Ammon's horn (tissue), 1 donor: ENCODE measurements around the gene DSP.

Source experiments
- DNase-seq: peaks from one replicate; pipeline ENCODE4 v3.0.0-alpha.2; 2016; ENCODE audit warnings: low spot score

DSP gene

GRCh38 chr6:7591770-7592169 lies 50.3 kb downstream of the DSP start:
- DNase-seq: no peak

- no peak for DNase-seq
These were observed 51.8 kb downstream of the DSP start for GRCh38 chr6:7593229-7593628.

GRCh38 chr6:7594579-7595125 lies 53.2 kb downstream of the DSP start:
- no peak for DNase-seq

- no peak for DNase-seq
These were observed 62.5 kb downstream of the DSP start for GRCh38 chr6:7604003-7604402.

GRCh38 chr6:7604506-7604905 lies 63.0 kb downstream of the DSP start:
- no peak for DNase-seq

- DNase-seq: peak; percentile 60
These were observed 74.3 kb downstream of the DSP start for GRCh38 chr6:7615611-7616383.

GRCh38 chr6:7617801-7618764 lies 76.6 kb downstream of the DSP start:
- DNase-seq: peak; percentile 12

- no peak for DNase-seq
These were observed 80.3 kb downstream of the DSP start for GRCh38 chr6:7621761-7622160.

GRCh38 chr6:7624796-7625710 lies 83.6 kb downstream of the DSP start:
- DNase-seq: no peak

GRCh38 chr6:7628479-7628878 lies 87.0 kb downstream of the DSP start:
- no peak for DNase-seq

- DNase-seq: no peak
These were observed 87.4 kb downstream of the DSP start for GRCh38 chr6:7628909-7629308.

GRCh38 chr6:7629321-7629720 lies 87.8 kb downstream of the DSP start:
- no peak for DNase-seq

- no peak for DNase-seq
These were observed 89.3 kb downstream of the DSP start for GRCh38 chr6:7630792-7631191.

GRCh38 chr6:7631466-7631865 lies 90.0 kb downstream of the DSP start:
- DNase-seq: no peak

- DNase-seq: no peak
These were observed 91.2 kb downstream of the DSP start for GRCh38 chr6:7632501-7633290.

- no peak for DNase-seq
These were observed 91.9 kb downstream of the DSP start for GRCh38 chr6:7633361-7633760.

GRCh38 chr6:7636151-7636550 lies 94.7 kb downstream of the DSP start:
- DNase-seq: no peak
